Measurements from ENCODE around the gene DDX54.

- TF ChIP-seq CTCF (IDR thresholded peaks at IDR 0.05; ENCODE audit: control extremely low read depth in 1 of 3, insufficient read depth in 1 of 3, low read depth in 1 of 3, low read length in 3 of 3) (no peak), POLR2A (IDR thresholded peaks at IDR 0.05; ENCODE audit: control extremely low read depth in 1 of 2, low read depth in 2 of 2, low read length in 2 of 2) (no peak), KDM5A (IDR thresholded peaks at IDR 0.05; ENCODE audit: low read length) (no peak), CREB1 (IDR thresholded peaks at IDR 0.05) (no peak), EGR1 (IDR thresholded peaks at IDR 0.05; ENCODE audit: borderline replicate concordance, low read depth, low read length) (no peak), EP300 (IDR thresholded peaks at IDR 0.05; ENCODE audit: borderline replicate concordance in 1 of 2, low read depth in 2 of 2, low read length in 2 of 2) (no peak), CBX8 (IDR thresholded peaks at IDR 0.05; ENCODE audit: borderline replicate concordance, low read depth, low read length) (no peak), BRCA1 (IDR thresholded peaks at IDR 0.05; ENCODE audit: low read depth, low read length) (no peak), JUND (IDR thresholded peaks at IDR 0.05; ENCODE audit: low read length) (no peak)
These were observed 47.2 kb downstream of the DDX54 start for GRCh38 chr12:113137861-113138783.
